22Rv1 (cell line): ENCODE data around the gene MRPL9.

ENCODE experiments used
- CTCF ChIP-seq: fragments of 450-650 bp; IDR thresholded peaks from 2 replicates; pipeline ENCODE4 v1.5.1; 2017; ENCODE audit warnings: mild to moderate bottlenecking
- ZFX ChIP-seq: fragments of 450-650 bp; IDR thresholded peaks from 2 replicates; pipeline ENCODE4 v1.6.1; 2017; ENCODE audit warnings: antibody characterized with exemption, borderline replicate concordance

GRCh38 chr1:151723726-151724370, 39.4 kb downstream of the MRPL9 start:
- TF ChIP-seq CTCF (no peak), ZFX (no peak)
